MM.1S (cell line): ENCODE results near the gene HYAL3.

Source experiments
- DNase-seq: peaks from one replicate; pipeline ENCODE4 v3.0.0-alpha.2; 2015
- H2AFZ ChIP-seq: fragments of 300-600 bp; sonication (generic); 2 replicates; pipeline ENCODE4 v1.6.0; 2016; ENCODE audit warnings: antibody characterized with exemption, low read length
- H3F3A ChIP-seq: fragments of 300-600 bp; sonication (generic); 2 replicates; pipeline ENCODE4 v1.6.1; 2016; ENCODE audit warnings: mild to moderate bottlenecking, antibody characterized with exemption, low read length, moderate library complexity, mixed read lengths; ENCODE audit not compliant: insufficient read depth
- H3K27ac ChIP-seq: fragments of 300-600 bp; sonication (generic); 2 replicates; pipeline ENCODE4 v1.5.1; 2016; ENCODE audit warnings: mild to moderate bottlenecking, low read length
- H3K27me3 ChIP-seq: fragments of 300-600 bp; sonication (generic); replicated peaks from 2 replicates; pipeline ENCODE4 v1.6.0; 2016; ENCODE audit warnings: low read length; ENCODE audit not compliant: insufficient read depth
- H3K36me3 ChIP-seq: fragments of 300-600 bp; sonication (generic); replicated peaks from 2 replicates; pipeline ENCODE4 v1.6.1; 2016; ENCODE audit warnings: mild to moderate bottlenecking, low read length, mixed read lengths; ENCODE audit not compliant: insufficient read depth
- H3K4me1 ChIP-seq: fragments of 300-600 bp; sonication (generic); 2 replicates; pipeline ENCODE4 v1.6.1; 2016; ENCODE audit warnings: low read length, mixed read lengths
- H3K4me2 ChIP-seq: fragments of 300-600 bp; sonication (generic); 2 replicates; pipeline ENCODE4 v1.6.0; 2016; ENCODE audit warnings: low read depth, low read length
- H3K4me3 ChIP-seq: fragments of 300-600 bp; sonication (generic); 2 replicates; pipeline ENCODE4 v1.5.1; 2016; ENCODE audit warnings: low read length, mixed read lengths
- H3K79me2 ChIP-seq: fragments of 300-600 bp; sonication (generic); 2 replicates; pipeline ENCODE4 v1.6.1; 2016; ENCODE audit warnings: mixed run types, low read length, mixed read lengths
- H3K9ac ChIP-seq: fragments of 300-600 bp; sonication (generic); 2 replicates; pipeline ENCODE4 v1.6.1; 2016; ENCODE audit warnings: low read length, mixed read lengths
- H3K9me2 ChIP-seq: fragments of 300-600 bp; sonication (generic); replicated peaks from 2 replicates; pipeline ENCODE4 v1.6.1; 2016; ENCODE audit warnings: mild to moderate bottlenecking, low read length, mixed read lengths; ENCODE audit not compliant: insufficient read depth
- H3K9me3 ChIP-seq: fragments of 300-600 bp; sonication (generic); replicated peaks from 2 replicates; pipeline ENCODE4 v1.6.1; 2016; ENCODE audit warnings: mild to moderate bottlenecking, low read length, mixed read lengths; ENCODE audit not compliant: insufficient read depth
- H4K20me1 ChIP-seq: fragments of 300-600 bp; sonication (generic); 2 replicates; pipeline ENCODE4 v1.6.1; 2016; ENCODE audit warnings: mild to moderate bottlenecking, low read length, moderate library complexity, mixed read lengths; ENCODE audit not compliant: insufficient read depth
- EZH2 ChIP-seq: fragments of 300-600 bp; sonication (generic); optimal IDR thresholded peaks from 2 replicates; pipeline ENCODE3; 2017; ENCODE audit warnings: low read depth, mild to moderate bottlenecking, antibody characterized with exemption, low read length, mixed read lengths
- EZH2phosphoT487 ChIP-seq: fragments of 300-600 bp; sonication (generic); IDR thresholded peaks from 2 replicates; pipeline ENCODE4 v1.6.1; 2018; ENCODE audit warnings: antibody characterized with exemption, low read length
- TF ChIP-seq, protein P1 (sequence below): fragments of 300-600 bp; sonication (generic); IDR thresholded peaks from 2 replicates; pipeline ENCODE4 v1.5.1; 2016; ENCODE audit warnings: antibody characterized with exemption, low read length, mixed read lengths

Gene HYAL3

DNA sequence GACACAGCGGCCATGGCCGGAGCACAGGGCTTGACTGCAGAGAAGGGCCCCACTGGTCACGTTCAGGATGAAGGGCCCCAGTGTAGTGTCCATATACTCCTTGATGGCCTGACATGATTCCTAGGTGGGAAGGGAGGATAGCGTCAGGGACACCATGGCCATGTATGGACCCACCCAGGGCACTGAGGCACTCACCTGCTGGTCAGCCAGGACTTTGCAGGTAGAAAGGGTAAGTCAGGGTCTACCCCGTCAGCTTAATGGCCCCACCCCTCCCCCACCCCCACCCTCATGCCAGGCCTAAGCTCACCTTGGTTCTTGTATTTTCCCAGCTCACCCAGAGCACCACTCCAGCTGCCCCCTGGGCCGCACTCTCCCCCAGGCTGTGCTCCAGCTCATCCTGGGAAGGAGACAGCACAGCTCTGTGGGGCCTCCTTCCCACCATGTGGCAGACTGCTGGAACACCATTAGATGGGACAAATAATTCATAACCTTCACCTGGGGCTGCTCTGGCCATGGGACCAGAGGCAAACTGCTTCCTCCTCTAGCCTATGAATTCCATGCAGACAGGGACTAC is 1.6 kb upstream of the HYAL3 start:
- TF ChIP-seq, protein P1, sequence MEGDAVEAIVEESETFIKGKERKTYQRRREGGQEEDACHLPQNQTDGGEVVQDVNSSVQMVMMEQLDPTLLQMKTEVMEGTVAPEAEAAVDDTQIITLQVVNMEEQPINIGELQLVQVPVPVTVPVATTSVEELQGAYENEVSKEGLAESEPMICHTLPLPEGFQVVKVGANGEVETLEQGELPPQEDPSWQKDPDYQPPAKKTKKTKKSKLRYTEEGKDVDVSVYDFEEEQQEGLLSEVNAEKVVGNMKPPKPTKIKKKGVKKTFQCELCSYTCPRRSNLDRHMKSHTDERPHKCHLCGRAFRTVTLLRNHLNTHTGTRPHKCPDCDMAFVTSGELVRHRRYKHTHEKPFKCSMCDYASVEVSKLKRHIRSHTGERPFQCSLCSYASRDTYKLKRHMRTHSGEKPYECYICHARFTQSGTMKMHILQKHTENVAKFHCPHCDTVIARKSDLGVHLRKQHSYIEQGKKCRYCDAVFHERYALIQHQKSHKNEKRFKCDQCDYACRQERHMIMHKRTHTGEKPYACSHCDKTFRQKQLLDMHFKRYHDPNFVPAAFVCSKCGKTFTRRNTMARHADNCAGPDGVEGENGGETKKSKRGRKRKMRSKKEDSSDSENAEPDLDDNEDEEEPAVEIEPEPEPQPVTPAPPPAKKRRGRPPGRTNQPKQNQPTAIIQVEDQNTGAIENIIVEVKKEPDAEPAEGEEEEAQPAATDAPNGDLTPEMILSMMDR = no peak
- TF ChIP-seq EZH2phosphoT487 = no peak
- TF ChIP-seq EZH2 = no peak
- Histone ChIP-seq H3K4me3 (no peak overlapping the region), H3K9me2 (no peaks in the 10 kb centered on the region), H3K36me3 (no peaks in the 10 kb centered on the region), H3K4me1 (peaks cover 12% of the 10 kb centered on the region; the same call in 1 of the 2 replicates), H4K20me1 (no peaks in the 10 kb centered on the region), H3K9me3 (no peaks in the 10 kb centered on the region), H2AFZ (no peak overlapping the region), H3K27ac (no peak overlapping the region), H3F3A (peaks cover 4% of the 10 kb centered on the region; the same call in 1 of the 2 replicates), H3K9ac (no peak overlapping the region), H3K4me2 (peak overlapping the region; percentile 94; the same call in 1 of the 2 replicates), H3K27me3 (no peaks in the 10 kb centered on the region), H3K79me2 (peaks cover 11% of the 10 kb centered on the region; the same call in 1 of the 2 replicates)
- no peak for DNase-seq

DNA sequence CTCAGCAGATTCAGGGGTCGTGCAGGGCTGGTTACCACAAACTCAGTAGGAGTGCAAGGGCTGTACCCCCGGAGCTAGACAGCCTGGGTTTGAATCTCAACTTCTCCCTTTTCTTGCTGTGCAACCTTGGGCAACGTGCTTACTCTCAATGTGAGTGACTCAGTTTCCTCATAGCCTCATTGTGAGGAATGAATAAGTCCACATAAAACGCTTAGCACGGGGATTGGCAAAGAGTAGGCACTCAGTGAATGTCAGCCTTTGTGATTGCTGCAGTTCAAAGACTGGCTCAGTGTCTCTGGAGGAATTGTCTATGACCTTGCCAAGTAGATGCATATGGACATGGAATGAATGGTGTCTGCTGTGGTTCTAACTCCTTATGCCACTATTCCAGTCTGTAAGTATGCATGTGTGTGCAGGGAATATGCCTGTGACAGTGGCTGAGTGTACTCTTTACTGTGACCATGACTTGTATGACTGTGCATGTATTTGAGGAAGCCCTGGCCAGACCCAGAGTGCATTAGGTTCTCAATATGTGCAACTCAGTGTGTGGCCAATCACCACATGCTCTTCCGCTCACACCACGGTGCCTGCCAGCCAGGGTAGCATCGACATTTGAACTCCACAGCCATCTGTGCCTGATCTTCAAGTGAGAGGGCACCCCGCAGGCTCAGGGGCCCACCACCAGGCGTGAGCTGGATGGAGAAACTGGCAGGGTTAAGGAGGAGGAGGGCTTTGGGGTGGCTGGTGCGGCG is 900 bp upstream of the HYAL3 start:
- TF ChIP-seq EZH2 (no peak), EZH2phosphoT487 (no peak)
- TF ChIP-seq, protein P1 = no peak
- H3K9ac ChIP-seq = peak overlapping the region; percentile 80
- no peaks in the 10 kb centered on the region for H3K9me3 ChIP-seq
- H3K4me3 ChIP-seq = peak overlapping the region; percentile 72
- no peaks in the 10 kb centered on the region for H3K9me2 ChIP-seq
- peak overlapping the region; percentile 94 for H3K4me2 ChIP-seq
- DNase-seq = no peak
- peaks cover 4% of the 10 kb centered on the region; the same call in 1 of the 2 replicates for H3F3A ChIP-seq
- H3K4me1 ChIP-seq = peaks cover 12% of the 10 kb centered on the region; the same call in 1 of the 2 replicates
- peaks cover 11% of the 10 kb centered on the region; the same call in 1 of the 2 replicates for H3K79me2 ChIP-seq
- H4K20me1 ChIP-seq = no peaks in the 10 kb centered on the region
- H3K27me3 ChIP-seq = no peaks in the 10 kb centered on the region
- H3K36me3 ChIP-seq = no peaks in the 10 kb centered on the region
- H2AFZ ChIP-seq = peak overlapping the region; percentile 87
- peak overlapping the region; percentile 55; the same call in 1 of the 2 replicates for H3K27ac ChIP-seq

DNA sequence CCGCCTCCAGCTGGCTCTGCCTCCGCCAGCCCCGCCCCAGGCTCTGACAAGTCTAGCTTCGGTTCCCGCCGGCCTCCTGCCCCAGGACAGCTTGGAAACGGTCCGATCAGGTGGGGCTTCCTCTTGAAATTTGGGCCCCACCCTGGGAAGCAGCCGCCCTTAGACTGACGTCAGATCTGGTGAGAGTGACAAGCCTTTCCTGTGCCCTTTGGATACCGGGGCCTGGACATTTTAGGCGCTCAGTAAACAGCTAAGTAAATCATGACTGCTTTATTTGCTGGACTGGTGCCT is 378 bp upstream of the HYAL3 start:
- H3K27ac ChIP-seq = peak overlapping the region; percentile 55; the same call in 1 of the 2 replicates
- H3K4me1 ChIP-seq = peaks cover 12% of the 10 kb centered on the region; the same call in 1 of the 2 replicates
- no peak for TF ChIP-seq EZH2
- TF ChIP-seq, protein P1 = no peak
- TF ChIP-seq EZH2phosphoT487 = no peak

More for the DNA sequence above, 378 bp upstream of the HYAL3 start:
- no peaks in the 10 kb centered on the region for H3K9me2 ChIP-seq
- H3K9ac ChIP-seq = peak overlapping the region; percentile 80
- no peaks in the 10 kb centered on the region for H3K9me3 ChIP-seq
- no peak for DNase-seq
- no peaks in the 10 kb centered on the region for H3K36me3 ChIP-seq
- H4K20me1 ChIP-seq = no peaks in the 10 kb centered on the region
- H3K27me3 ChIP-seq = no peaks in the 10 kb centered on the region
- peak overlapping the region; percentile 72 for H3K4me3 ChIP-seq
- peaks cover 11% of the 10 kb centered on the region; the same call in 1 of the 2 replicates for H3K79me2 ChIP-seq
- peak overlapping the region; percentile 94 for H3K4me2 ChIP-seq
- H2AFZ ChIP-seq = peak overlapping the region; percentile 87
- peaks cover 4% of the 10 kb centered on the region; the same call in 1 of the 2 replicates for H3F3A ChIP-seq
